Pancreas (tissue), 10 donors: Measurements from ENCODE around the gene ANKRD1. TPM values are rescaled to one million over a fixed set of nuclear protein-coding genes. Genes with fewer than 3 reads are reported as not detected.

ENCODE experiments used
- ATAC-seq, 4 donors: fragments of 200-7000 bp; cut with Tn5 transposase; one replicate each; pipeline versions ENCODE4 v1.8.0 to v1.9.1; 2020; ENCODE audit warnings: mild to moderate bottlenecking in 4 of 4, moderate library complexity in 4 of 4
- DNase-seq, 6 donors: peaks; one replicate each; pipeline ENCODE4 v3.0.0-alpha.2; 2020
- FAIRE-seq: peaks from 2 replicates; lab custom pipeline; 2012; peaks lifted over from hg19 to GRCh38; lab: Jason Lieb, UNC
- H3K27ac ChIP-seq, 4 donors: fragments of 200-600 bp; sonication (generic); 1 replicate in 3 of 4; 2 replicates in 1 of 4; pipeline versions ENCODE4 v1.5.0 to v1.8.0; 2020
- H3K27me3 ChIP-seq, 4 donors: fragments of 200-600 bp; one replicate each; pipeline ENCODE4 v1.8.0; 2021
- H3K36me3 ChIP-seq, 3 donors: fragments of 200-600 bp; sonication (generic) in 1 of 3; one replicate each; pipeline versions ENCODE4 v1.5.0 to v1.8.0; 2020 to 2021
- H3K4me1 ChIP-seq, 3 donors: fragments of 200-600 bp; one replicate each; pipeline ENCODE4 v1.8.0; 2021
- H3K4me3 ChIP-seq, 4 donors: fragments of 200-600 bp; sonication (generic) in 2 of 4; one replicate each; pipeline versions ENCODE4 v1.5.0 to v1.8.0; 2020 to 2021
- H3K9me3 ChIP-seq, 4 donors: fragments of 200-600 bp; one replicate each; pipeline ENCODE4 v1.8.0; 2021
- WGBS, 2 donors: extraction: QIAGEN DNeasy Blood & Tissue Kit; methylation state at CpG; one replicate each; pipeline ENCODE4 v1.1.7; 2013; 5-methylcytosine and 5-hydroxymethylcytosine counted together
- intact Hi-C, 3 donors: fragments of 100-400 bp; cut with DNase I; formaldehyde crosslinking; loops; one replicate each; pipeline versions ENCODE4 v1.11.1 to v1.14.2; 2022
- polyA plus RNA-seq, 2 donors: library from polyadenylated mRNA; stranded (reverse); fragments of 200-250 nt; gene quantifications; one replicate each; pipeline ENCODE4 v1.2.3, GENCODE V29; 2013
- total RNA-seq, 6 donors: library from RNA; stranded (reverse); fragmentation: NEBNext Ultra II Directional in 4 of 6; extraction: Animal tissue kit (Norgen Biotek cat#: 25700) in 4 of 6; gene quantifications; one replicate each; pipeline versions ENCODE4 v1.2.1 to v1.2.4, GENCODE V29; 2021 to 2023
- TF ChIP-seq, protein P1 (sequence below), 4 donors: fragments of 200-600 bp; sonication (generic) in 3 of 4; IDR thresholded peaks; one replicate each; pipeline versions ENCODE4 v1.5.0 to v1.8.0; 2021; ENCODE audit warnings: antibody characterized with exemption in 4 of 4
- donor health status: healthy with polysubstance abuse.
- donor health status: DM: no; HTN: no; CAD: no; lungs with moderate emphysema.
- donor health status: DM: no; HTN: no; CAD: no.
- donor health status: control.
- donor health status: control.
- donor health status: Bipolar disorder and iron deficiency.
- donor health status: DM: yes; HTN: yes; CAD: no.
- donor health status: DM: no; HTN: no; CAD: no.
- donor health status: DM: no; HTN: no; CAD: no.
- donor health status: DM: yes; HTN: yes; CAD: no.

The ANKRD1 gene
- total and polyA plus RNA-seq, 8 donors = 0.12 to 2.8 (median 1.4) TPM

GRCh38 chr10:90914992-90915765 is 5.7 kb downstream of the ANKRD1 start:
- Histone ChIP-seq H3K27me3 (no peaks in the 10 kb centered on the region), H3K4me1 (no peaks in the 10 kb centered on the region), H3K9me3 (no peaks in the 10 kb centered on the region), H3K4me3 (no peak overlapping the region), H3K36me3 (no peaks in the 10 kb centered on the region), H3K27ac (no peak overlapping the region)
- intact Hi-C loops = loop anchor here in 1 of 3 donors (10.0 kb wide), 1 partner anchor 330 kb away; no protein-coding TSS in a partner anchor
- 64 to 72% methylated on average over 10 of the region's 10 CpGs for WGBS, 2 donors
- TF ChIP-seq, protein P1, sequence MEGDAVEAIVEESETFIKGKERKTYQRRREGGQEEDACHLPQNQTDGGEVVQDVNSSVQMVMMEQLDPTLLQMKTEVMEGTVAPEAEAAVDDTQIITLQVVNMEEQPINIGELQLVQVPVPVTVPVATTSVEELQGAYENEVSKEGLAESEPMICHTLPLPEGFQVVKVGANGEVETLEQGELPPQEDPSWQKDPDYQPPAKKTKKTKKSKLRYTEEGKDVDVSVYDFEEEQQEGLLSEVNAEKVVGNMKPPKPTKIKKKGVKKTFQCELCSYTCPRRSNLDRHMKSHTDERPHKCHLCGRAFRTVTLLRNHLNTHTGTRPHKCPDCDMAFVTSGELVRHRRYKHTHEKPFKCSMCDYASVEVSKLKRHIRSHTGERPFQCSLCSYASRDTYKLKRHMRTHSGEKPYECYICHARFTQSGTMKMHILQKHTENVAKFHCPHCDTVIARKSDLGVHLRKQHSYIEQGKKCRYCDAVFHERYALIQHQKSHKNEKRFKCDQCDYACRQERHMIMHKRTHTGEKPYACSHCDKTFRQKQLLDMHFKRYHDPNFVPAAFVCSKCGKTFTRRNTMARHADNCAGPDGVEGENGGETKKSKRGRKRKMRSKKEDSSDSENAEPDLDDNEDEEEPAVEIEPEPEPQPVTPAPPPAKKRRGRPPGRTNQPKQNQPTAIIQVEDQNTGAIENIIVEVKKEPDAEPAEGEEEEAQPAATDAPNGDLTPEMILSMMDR (IDR thresholded peaks at IDR 0.05) = no peak
- no peak for ATAC-seq
- no peak for DNase-seq
- no peak for FAIRE-seq

DNA sequence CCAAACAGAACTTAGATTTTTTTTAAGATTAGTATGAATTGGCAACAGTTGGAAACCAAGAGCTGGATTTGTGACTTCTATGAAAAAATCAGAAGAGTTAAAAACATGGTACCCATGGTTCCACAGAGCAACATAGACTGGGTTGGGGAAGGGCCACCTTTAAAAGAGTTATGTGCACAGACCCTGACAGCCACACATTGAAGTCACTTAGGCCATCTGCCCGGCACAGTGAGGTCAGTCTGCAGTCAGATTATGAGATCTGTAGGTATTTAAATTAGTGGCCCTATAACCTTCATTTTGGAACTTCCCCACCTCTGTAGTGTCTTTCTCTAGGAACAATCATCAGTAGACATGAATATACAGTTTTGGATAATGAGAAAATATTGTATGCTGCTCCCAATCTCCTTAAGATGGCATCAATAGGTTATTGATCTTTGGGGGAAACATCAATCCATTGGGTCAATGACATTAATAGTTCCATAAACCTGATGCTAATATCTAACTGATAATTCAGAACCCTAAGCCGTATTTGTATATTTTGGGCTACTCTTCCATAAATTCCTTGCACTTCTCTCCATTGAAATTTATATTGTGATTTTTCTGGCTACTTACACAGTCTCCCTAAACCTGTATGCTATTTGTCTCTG is 7.0 kb downstream of the ANKRD1 start:
- intact Hi-C loops = loop anchor here in 1 of 3 donors (10.0 kb wide), 1 partner anchor 331 kb away; no protein-coding TSS in a partner anchor

GRCh38 chr10:90912854-90913479 is 7.9 kb downstream of the ANKRD1 start:
- WGBS, 2 donors = 73 to 79% methylated on average over 7 of the region's 7 CpGs
- ATAC-seq = no peak
- Histone ChIP-seq H3K4me1 (no peaks in the 10 kb centered on the region), H3K27ac (no peak overlapping the region), H3K36me3 (no peaks in the 10 kb centered on the region), H3K27me3 (no peaks in the 10 kb centered on the region), H3K4me3 (no peak overlapping the region), H3K9me3 (no peaks in the 10 kb centered on the region)
- no peak for FAIRE-seq
- intact Hi-C loops = loop anchor here in 1 of 3 donors (10.0 kb wide), 1 partner anchor 332 kb away; no protein-coding TSS in a partner anchor
- TF ChIP-seq, protein P1 (IDR thresholded peaks at IDR 0.05) = no peak
- DNase-seq = no peak

More for the DNA sequence above, 7.0 kb downstream of the ANKRD1 start:
- TF ChIP-seq, protein P1 (IDR thresholded peaks at IDR 0.05) = no peak
- no peaks in the 10 kb centered on the region for H3K27me3 ChIP-seq
- no peaks in the 10 kb centered on the region for H3K36me3 ChIP-seq
- H3K9me3 ChIP-seq = no peaks in the 10 kb centered on the region
- WGBS, 2 donors = 89 to 92% methylated on average over 2 of the region's 2 CpGs
- H3K4me3 ChIP-seq = no peak overlapping the region
- no peaks in the 10 kb centered on the region for H3K4me1 ChIP-seq
- H3K27ac ChIP-seq = no peak overlapping the region
- DNase-seq (no peak), ATAC-seq (no peak), FAIRE-seq (no peak)

GRCh38 chr10:90912174-90912573 is 8.7 kb downstream of the ANKRD1 start:
- intact Hi-C loops = loop anchor here in 1 of 3 donors (10.0 kb wide), 1 partner anchor 333 kb away; no protein-coding TSS in a partner anchor
- Histone ChIP-seq H3K36me3 (no peaks in the 10 kb centered on the region), H3K4me1 (no peaks in the 10 kb centered on the region), H3K4me3 (no peak overlapping the region), H3K9me3 (no peaks in the 10 kb centered on the region), H3K27ac (no peak overlapping the region), H3K27me3 (no peaks in the 10 kb centered on the region)
- ATAC-seq (no peak), FAIRE-seq (no peak), DNase-seq (no peak)
- 64 to 71% methylated on average over 4 of the region's 4 CpGs for WGBS, 2 donors
- TF ChIP-seq, protein P1 (IDR thresholded peaks at IDR 0.05) = no peak
